H1 (cell line): ENCODE measurements around the gene DCHS1. TPM values are rescaled to one million over a fixed set of nuclear protein-coding genes. Genes with fewer than 3 reads are reported as not detected.

Experiments
- CTCF ChIA-PET: fragments of 300-600 bp; sonication (Branson Sonifier 250); formaldehyde crosslinking; loops from one replicate; lab custom pipeline; 2021; ENCODE audit not compliant: partially characterized antibody; lab: Charles Lee
- POLR2A ChIA-PET: fragments of 300-600 bp; sonication (Branson Sonifier 250); formaldehyde crosslinking; loops from one replicate; lab custom pipeline; 2021; ENCODE audit warnings: inconsistent platforms; ENCODE audit not compliant: partially characterized antibody; lab: Charles Lee
- DNase-seq, 2 experiments: peaks; one replicate each; pipeline versions ENCODE4 v3.0.0 to v3.0.0-alpha.2; 2010 to 2022; ENCODE audit warnings: low spot score in 2 of 2, low read depth in 1 of 2, mixed read lengths in 1 of 2
- FAIRE-seq: peaks from 2 replicates; lab custom pipeline; 2011; peaks lifted over from hg19 to GRCh38; lab: Jason Lieb, UNC
- H2AFZ ChIP-seq: 2 replicates; pipeline ENCODE4 v1.8.1; 2012; ENCODE audit warnings: low read length, inconsistent platforms
- H2AK5ac ChIP-seq: 2 replicates; pipeline ENCODE4 v1.6.1; 2013; ENCODE audit warnings: low read depth, low read length
- H2BK120ac ChIP-seq: replicated peaks from 2 replicates; pipeline ENCODE3; 2013; ENCODE audit warnings: low read depth, low read length, inconsistent platforms
- H2BK12ac ChIP-seq: 2 replicates; pipeline ENCODE4 v1.6.1; 2013; ENCODE audit warnings: low read depth, low read length
- H2BK15ac ChIP-seq: 2 replicates; pipeline ENCODE4 v1.6.1; 2013; ENCODE audit warnings: low read length
- H2BK20ac ChIP-seq: 2 replicates; pipeline ENCODE4 v1.6.1; 2013; ENCODE audit warnings: low read length
- H2BK5ac ChIP-seq: 2 replicates; pipeline ENCODE4 v1.6.1; 2013; ENCODE audit warnings: low read depth, low read length
- H3K14ac ChIP-seq: 2 replicates; pipeline ENCODE4 v1.6.1; 2013; ENCODE audit warnings: inconsistent platforms; ENCODE audit not compliant: insufficient read length
- H3K18ac ChIP-seq: 2 replicates; pipeline ENCODE4 v1.6.1; 2013; ENCODE audit warnings: low read length; ENCODE audit errors: extremely low read depth
- H3K23ac ChIP-seq: 2 replicates; pipeline ENCODE4 v1.6.1; 2013; ENCODE audit warnings: inconsistent platforms; ENCODE audit not compliant: insufficient read length
- H3K23me2 ChIP-seq: 2 replicates; pipeline ENCODE4 v1.6.1; 2013; ENCODE audit warnings: low read depth, low read length
- H3K27ac ChIP-seq: 2 replicates; pipeline ENCODE4 v1.6.1; 2011; ENCODE audit warnings: low read depth, low read length, inconsistent platforms
- H3K27me3 ChIP-seq, 4 experiments: replicated peaks in 1 of 4; 1 replicate in 1 of 4; 2 replicates in 3 of 4; pipeline versions ENCODE4 v1.6.1 to v1.8.1; 2011 to 2013; ENCODE audit warnings: low read length in 3 of 4, mild to moderate bottlenecking in 3 of 4, inconsistent platforms in 2 of 4, mixed read lengths in 2 of 4, moderate library complexity in 1 of 4; ENCODE audit not compliant: control insufficient read depth in 3 of 4, insufficient read depth in 3 of 4; ENCODE audit errors: extremely low read depth in 1 of 4
- H3K36me3 ChIP-seq, 4 experiments: 2 replicates each; pipeline versions ENCODE4 v1.6.1 to v1.8.1; 2011 to 2013; ENCODE audit warnings: mild to moderate bottlenecking in 4 of 4, low read length in 3 of 4, moderate library complexity in 2 of 4, control low read depth in 1 of 4, inconsistent platforms in 1 of 4; ENCODE audit not compliant: insufficient read depth in 4 of 4, control insufficient read depth in 2 of 4
- H3K4ac ChIP-seq: replicated peaks from 2 replicates; pipeline ENCODE3; 2013; ENCODE audit warnings: low read length, low read depth, mixed read lengths, inconsistent platforms; ENCODE audit not compliant: insufficient read length
- H3K4me1 ChIP-seq, 4 experiments: replicated peaks in 1 of 4; 1 replicate in 1 of 4; 2 replicates in 3 of 4; pipeline versions ENCODE4 v1.6.1 to v1.8.1; 2011 to 2013; ENCODE audit warnings: low read length in 3 of 4, inconsistent platforms in 2 of 4, mixed read lengths in 1 of 4; ENCODE audit not compliant: insufficient read depth in 4 of 4, control insufficient read depth in 3 of 4
- H3K4me2 ChIP-seq, 2 experiments: 2 replicates each; pipeline versions ENCODE4 v1.6.1 to v1.8.1; 2011 to 2013; ENCODE audit warnings: low read depth in 2 of 2, low read length in 2 of 2, control low read depth in 1 of 2, inconsistent platforms in 1 of 2, mild to moderate bottlenecking in 1 of 2; ENCODE audit not compliant: insufficient read depth in 1 of 2
- H3K4me3 ChIP-seq, 4 experiments: fragments of 200-600, 300-600 bp in 1 of 4; sonication (generic), shearing (Covaris generic), sonication (Bioruptor Twin) in 1 of 4; 2 replicates each; pipeline versions ENCODE4 v1.5.1 to v1.8.1; 2011 to 2016; ENCODE audit warnings: low read length in 4 of 4, low read depth in 3 of 4, control low read depth in 2 of 4, inconsistent platforms in 2 of 4, mild to moderate bottlenecking in 2 of 4, mixed read lengths in 1 of 4, moderate library complexity in 1 of 4; ENCODE audit not compliant: insufficient read depth in 2 of 4; ENCODE audit errors: extremely low read depth in 1 of 4
- H3K56ac ChIP-seq: replicated peaks from 2 replicates; pipeline ENCODE3; 2013; ENCODE audit warnings: low read depth, mild to moderate bottlenecking, mixed read lengths, low read length, inconsistent platforms; ENCODE audit not compliant: insufficient read length
- H3K79me1 ChIP-seq: 2 replicates; pipeline ENCODE4 v1.6.1; 2013; ENCODE audit warnings: low read depth, low read length, control low read depth
- H3K79me2 ChIP-seq, 2 experiments: 2 replicates each; pipeline versions ENCODE4 v1.6.1 to v1.8.1; 2012 to 2013; ENCODE audit warnings: low read length in 2 of 2, mild to moderate bottlenecking in 2 of 2, inconsistent platforms in 1 of 2; ENCODE audit not compliant: insufficient read depth in 2 of 2, control insufficient read depth in 1 of 2
- H3K9ac ChIP-seq, 4 experiments: replicated peaks in 1 of 4; 1 replicate in 1 of 4; 2 replicates in 3 of 4; pipeline versions ENCODE4 v1.6.1 to v1.8.1; 2011 to 2013; ENCODE audit warnings: low read depth in 3 of 4, low read length in 3 of 4, control low read depth in 2 of 4, mild to moderate bottlenecking in 2 of 4, moderate library complexity in 2 of 4, inconsistent platforms in 1 of 4; ENCODE audit errors: extremely low read depth in 1 of 4
- H3K9me3 ChIP-seq, 2 experiments: 2 replicates each; pipeline versions ENCODE4 v1.6.1 to v1.8.1; 2012 to 2013; ENCODE audit warnings: mild to moderate bottlenecking in 2 of 2, moderate library complexity in 2 of 2, control low read depth in 1 of 2, inconsistent platforms in 1 of 2, low read depth in 1 of 2, low read length in 1 of 2, mixed read lengths in 1 of 2; ENCODE audit not compliant: insufficient read depth in 2 of 2
- H4K20me1 ChIP-seq, 2 experiments: replicated peaks in 1 of 2; 2 replicates each; pipeline versions ENCODE3 to v1.8.1; 2011 to 2013; ENCODE audit warnings: inconsistent platforms in 2 of 2, low read length in 2 of 2, mild to moderate bottlenecking in 1 of 2; ENCODE audit not compliant: insufficient read depth in 2 of 2, control insufficient read depth in 1 of 2
- H4K5ac ChIP-seq: 2 replicates; pipeline ENCODE4 v1.6.1; 2013; ENCODE audit warnings: low read length, low read depth, mixed read lengths, inconsistent platforms; ENCODE audit not compliant: insufficient read length
- H4K8ac ChIP-seq: 2 replicates; pipeline ENCODE4 v1.8.0; 2013; ENCODE audit warnings: mild to moderate bottlenecking, moderate library complexity, low read length, inconsistent platforms; ENCODE audit not compliant: insufficient read depth; ENCODE audit errors: extremely low read depth
- H4K91ac ChIP-seq: replicated peaks from 2 replicates; pipeline ENCODE3; 2013; ENCODE audit warnings: low read length, mixed read lengths, inconsistent platforms; ENCODE audit not compliant: insufficient read length
- ASH2L ChIP-seq: fragments of 200-600, 300-600 bp; sonication (generic); IDR thresholded peaks from one replicate; pipeline ENCODE4 v1.7.1; 2017; ENCODE audit warnings: low read length
- BRCA1 ChIP-seq: IDR thresholded peaks from 2 replicates; pipeline ENCODE4 v1.6.1; 2012; ENCODE audit warnings: low read depth, low read length, improper control_type of control experiment
- CBX8 ChIP-seq: fragments of 300-800, 300-1000 bp; sonication (generic); IDR thresholded peaks from 2 replicates; pipeline ENCODE4 v1.7.1; 2016; ENCODE audit warnings: low read depth, low read length, borderline replicate concordance
- EP300 ChIP-seq, 2 experiments: IDR thresholded peaks; 1 replicate in 1 of 2; 2 replicates in 1 of 2; pipeline ENCODE4 v1.6.1; 2011 to 2012; ENCODE audit warnings: low read depth in 2 of 2, low read length in 2 of 2, mild to moderate bottlenecking in 2 of 2, borderline replicate concordance in 1 of 2, inconsistent platforms in 1 of 2, moderate library complexity in 1 of 2
- KDM4A ChIP-seq: IDR thresholded peaks from one replicate; pipeline ENCODE4 v1.7.1; 2012; ENCODE audit warnings: low read depth, mild to moderate bottlenecking, moderate library complexity, low read length, inconsistent platforms; ENCODE audit not compliant: severe bottlenecking
- POU5F1 ChIP-seq: IDR thresholded peaks from 2 replicates; pipeline ENCODE4 v1.6.1; 2011; ENCODE audit warnings: low read depth, mild to moderate bottlenecking, low read length, moderate library complexity
- SP2 ChIP-seq: IDR thresholded peaks from 2 replicates; pipeline ENCODE4 v1.6.1; 2012; ENCODE audit warnings: mild to moderate bottlenecking, low read length, inconsistent platforms
- TBP ChIP-seq: IDR thresholded peaks from 2 replicates; pipeline ENCODE4 v1.6.1; 2011; ENCODE audit warnings: low read depth, low read length, improper control_type of control experiment
- WGBS, 2 experiments: shearing (Covaris generic) in 1 of 2; methylation state at CpG; one replicate each; pipeline versions ENCODE4 v1.1.6 to v1.1.7; 2013 to 2015; ENCODE audit warnings: low lambda C conversion rate in 2 of 2, mixed read lengths in 2 of 2, inconsistent platforms in 1 of 2, low coverage in 1 of 2, missing lambda C conversion rate in 1 of 2; ENCODE audit not compliant: insufficient replicate concordance in 2 of 2, insufficient coverage in 1 of 2, insufficient read length in 1 of 2; ENCODE audit errors: extremely low coverage in 1 of 2, missing lambda C conversion rate in 1 of 2; 5-methylcytosine and 5-hydroxymethylcytosine counted together
- polyA plus RNA-seq, 7 experiments: library from polyadenylated mRNA; depleted of rRNA in 3 of 7; stranded (reverse) in 5 of 7; unstranded in 2 of 7; fragments of >200 nt in 5 of 7; fragments of 200-250 nt in 2 of 7; gene quantifications; 1 replicate in 5 of 7; 2 replicates in 1 of 7; 4 replicates in 1 of 7; pipeline versions ENCODE4 v1.2.1 to v1.2.3, GENCODE V29; 2011 to 2013; ENCODE audit warnings: missing spikeins in 2 of 7, mixed read lengths in 2 of 7
- total RNA-seq: library from RNA; stranded (reverse); fragmentation: NEBNext Ultra II Directional; extraction: Animal tissue kit (Norgen Biotek cat#: 25700); gene quantifications from 2 replicates; pipeline ENCODE4 v1.2.1, GENCODE V29; 2021

The DCHS1 gene
- total and polyA plus RNA-seq, 2 of the 8 experiments (the other 6 are each of a cell fraction or from before 2014, with no cell fraction given) = 8.2 to 10.5 TPM

GRCh38 chr11:6646918-6647679, 8.5 kb downstream of the DCHS1 start:
- Histone ChIP-seq H3K56ac (no peak overlapping the region), H3K23me2 (no peaks in the 10 kb centered on the region), H4K5ac (no peak overlapping the region), H2AK5ac (no peak overlapping the region; the same call in 1 of the 2 replicates), H3K9ac (peak overlapping the region in 1 of 4 experiments; percentile 44; a peak in 1 of 7 replicates), H2BK20ac (no peak overlapping the region), H3K27me3 (no peaks in the 10 kb centered on the region; a peak in 1 of 7 replicates), H2BK15ac (no peak overlapping the region), H3K27ac (no peak overlapping the region), H3K23ac (no peak overlapping the region), H4K91ac (no peak overlapping the region), H3K79me1 (no peaks in the 10 kb centered on the region), H2BK5ac (peak overlapping the region; percentile 66; the same call in 1 of the 2 replicates), H3K4me3 (no peak overlapping the region), H3K36me3 (no peaks in the 10 kb centered on the region), H3K79me2 (no peaks in the 10 kb centered on the region), H2BK120ac (no peak overlapping the region), H2BK12ac (0 out of 2 replicates have a peak overlapping the region, but pooled peaks have one; percentile 39), H4K20me1 (no peaks in the 10 kb centered on the region), H2AFZ (peak overlapping the region; percentile 31; the same call in 1 of the 2 replicates), H3K14ac (no peak overlapping the region), H3K18ac (0 out of 2 replicates have a peak overlapping the region, but pooled peaks have one; percentile 60), H3K4me2 (peak overlapping the region in 1 of 2 experiments; percentile 12; a peak in 1 of 4 replicates), H4K8ac (no peak overlapping the region), H3K4me1 (peaks cover 3 to 10% (median 5%) of the 10 kb centered on the region in 4 experiments; a peak in 6 of 7 replicates), H3K4ac (peak overlapping the region; percentile 24), H3K9me3 (no peaks in the 10 kb centered on the region)
- DNase-seq = no peak
- FAIRE-seq = no peak
- 67% methylated on average over 7 of the region's 9 CpGs; no CpG with 5 or more reads in 1 of the 2 experiments for WGBS, 2 experiments
- CTCF ChIA-PET = interaction anchor here (0.6 to 3.6 kb wide), 8 partner anchors 12 to 172 kb away, joined by 3 to 9 read pairs (median 3); no protein-coding TSS in a partner anchor
- TF ChIP-seq BRCA1 (no peak), ASH2L (peak; percentile 19), KDM4A (no peak), CBX8 (no peak), SP2 (no peak), EP300 (IDR thresholded peaks at IDR 0.05; ENCODE audit: borderline replicate concordance in 1 of 2, low read depth in 2 of 2, low read length in 2 of 2) (peak in 1 of 2 experiments; percentile 96; a peak in 1 of 3 replicates), POU5F1 (no peak), TBP (no peak)
- POLR2A ChIA-PET = interaction anchor here (0.6 to 1.5 kb wide), 13 partner anchors 9 to 1049 kb away, joined by 3 to 6 read pairs (median 3); partner anchors contain the start of genes DCHS1 and MRPL17
